Nephron progenitor cell (in vitro differentiated cells): ENCODE results near the gene TNIP2.

Source experiments
- DNase-seq: peaks from one replicate; pipeline ENCODE4 v3.0.0; 2021
- H3K27ac Mint-ChIP-seq: 2 replicates; pipeline ENCODE4 v1.8.0; 2021; ENCODE audit warnings: mild to moderate bottlenecking, moderate library complexity, mixed read lengths
- H3K27me3 Mint-ChIP-seq: 2 replicates; pipeline ENCODE4 v1.8.0; 2021; ENCODE audit warnings: mild to moderate bottlenecking, low read depth, mixed read lengths; ENCODE audit not compliant: poor library complexity
- H3K36me3 Mint-ChIP-seq: 2 replicates; pipeline ENCODE4 v1.8.0; 2021; ENCODE audit warnings: low read depth, mixed read lengths
- H3K4me1 Mint-ChIP-seq: 2 replicates; pipeline ENCODE4 v1.8.0; 2021; ENCODE audit warnings: mixed read lengths
- H3K4me3 Mint-ChIP-seq: 2 replicates; pipeline ENCODE4 v1.8.0; 2021; ENCODE audit warnings: mild to moderate bottlenecking, moderate library complexity, mixed read lengths
- H3K9me3 Mint-ChIP-seq: 2 replicates; pipeline ENCODE4 v1.8.0; 2021; ENCODE audit warnings: mild to moderate bottlenecking, moderate library complexity, mixed read lengths
- CTCF ChIP-seq: fragments of 200-600 bp; sonication (generic); IDR thresholded peaks from 2 replicates; pipeline ENCODE4 v1.5.0; 2021; ENCODE audit warnings: antibody characterized with exemption

TNIP2 gene

GRCh38 chr4:2713337-2713736 lies 42.8 kb downstream of the TNIP2 start:
- Mint-ChIP-seq H3K27ac (no peak overlapping the region), H3K4me3 (no peak overlapping the region), H3K9me3 (peaks cover 3% of the 10 kb centered on the region), H3K27me3 (no peaks in the 10 kb centered on the region), H3K36me3 (peaks cover 75% of the 10 kb centered on the region), H3K4me1 (no peaks in the 10 kb centered on the region)
- DNase-seq: no peak
- TF ChIP-seq CTCF: no peak

GRCh38 chr4:2712261-2712842 lies 43.8 kb downstream of the TNIP2 start:
- no peak for TF ChIP-seq CTCF
- peaks cover 3% of the 10 kb centered on the region for H3K9me3 Mint-ChIP-seq
- H3K4me3 Mint-ChIP-seq: no peak overlapping the region
- peak overlapping the region; percentile 43 for H3K27ac Mint-ChIP-seq
- no peaks in the 10 kb centered on the region for H3K4me1 Mint-ChIP-seq
- DNase-seq: no peak
- H3K36me3 Mint-ChIP-seq: peaks cover 74% of the 10 kb centered on the region
- no peaks in the 10 kb centered on the region for H3K27me3 Mint-ChIP-seq

GRCh38 chr4:2702770-2703169 lies 53.4 kb downstream of the TNIP2 start:
- no peak overlapping the region for H3K4me3 Mint-ChIP-seq
- peak overlapping the region; percentile 6 for H3K27ac Mint-ChIP-seq
- H3K9me3 Mint-ChIP-seq: no peaks in the 10 kb centered on the region
- no peak for DNase-seq
- peaks cover 4% of the 10 kb centered on the region for H3K4me1 Mint-ChIP-seq
- H3K36me3 Mint-ChIP-seq: peaks cover 79% of the 10 kb centered on the region
- no peak for TF ChIP-seq CTCF
- no peaks in the 10 kb centered on the region for H3K27me3 Mint-ChIP-seq

GRCh38 chr4:2702361-2702760 lies 53.8 kb downstream of the TNIP2 start:
- no peak for DNase-seq
- H3K27ac Mint-ChIP-seq: no peak overlapping the region
- no peak overlapping the region for H3K4me3 Mint-ChIP-seq
- no peak for TF ChIP-seq CTCF
- H3K4me1 Mint-ChIP-seq: peaks cover 4% of the 10 kb centered on the region
- no peaks in the 10 kb centered on the region for H3K9me3 Mint-ChIP-seq
- peaks cover 82% of the 10 kb centered on the region for H3K36me3 Mint-ChIP-seq
- H3K27me3 Mint-ChIP-seq: no peaks in the 10 kb centered on the region

- Mint-ChIP-seq H3K27me3 (no peaks in the 10 kb centered on the region), H3K27ac (peak overlapping the region; percentile 27), H3K9me3 (no peaks in the 10 kb centered on the region), H3K36me3 (peaks cover 85% of the 10 kb centered on the region), H3K4me1 (peaks cover 21% of the 10 kb centered on the region), H3K4me3 (no peak overlapping the region)
- no peak for TF ChIP-seq CTCF
- no peak for DNase-seq
These were observed 56.1 kb downstream of the TNIP2 start for GRCh38 chr4:2700031-2700430.

- no peaks in the 10 kb centered on the region for H3K9me3 Mint-ChIP-seq
- TF ChIP-seq CTCF: no peak
- H3K36me3 Mint-ChIP-seq: peaks cover 85% of the 10 kb centered on the region
- peaks cover 26% of the 10 kb centered on the region for H3K4me1 Mint-ChIP-seq
- H3K4me3 Mint-ChIP-seq: no peak overlapping the region
- H3K27ac Mint-ChIP-seq: no peak overlapping the region
- no peaks in the 10 kb centered on the region for H3K27me3 Mint-ChIP-seq
- no peak for DNase-seq
These were observed 56.6 kb downstream of the TNIP2 start for GRCh38 chr4:2699534-2699933.
